CD4-positive, alpha-beta T cell (primary cell): ENCODE measurements around the gene TNS4. TPM values are rescaled to one million over a fixed set of nuclear protein-coding genes. Genes with fewer than 3 reads are reported as not detected.

Experiments used
- ATAC-seq: fragments of 200-7000 bp; cut with Tn5 transposase; one replicate; pipeline ENCODE4 v1.10.0; 2022; ENCODE audit warnings: mild to moderate bottlenecking; ENCODE audit not compliant: poor library complexity
- CTCF ChIA-PET: fragments of 350-600 bp; sonication (Branson Sonifier 250); formaldehyde crosslinking; loops from one replicate; lab custom pipeline; 2021; ENCODE audit warnings: antibody characterized with exemption, inconsistent platforms; lab: Charles Lee
- POLR2A ChIA-PET: fragments of 350-600 bp; sonication (Branson Sonifier 250); formaldehyde crosslinking; loops from one replicate; lab custom pipeline; 2021; ENCODE audit warnings: antibody characterized with exemption, inconsistent platforms; lab: Charles Lee
- DNase-seq, 14 experiments: peaks; one replicate each; pipeline ENCODE4 v3.0.0-alpha.2; 2013 to 2020; ENCODE audit warnings: mixed read lengths in 2 of 14
- H3K27ac ChIP-seq, 2 donors: one replicate each; pipeline versions ENCODE4 v1.5.1 to v1.7.0; 2013; ENCODE audit warnings: low read length in 2 of 2, low read depth in 1 of 2, mild to moderate bottlenecking in 1 of 2
- H3K27me3 ChIP-seq, 2 experiments: 1 replicate in 1 of 2; 2 replicates in 1 of 2; pipeline versions ENCODE4 v1.6.1 to v1.7.0; 2013; ENCODE audit warnings: low read length in 2 of 2, control low read depth in 1 of 2, mild to moderate bottlenecking in 1 of 2, moderate library complexity in 1 of 2; ENCODE audit not compliant: insufficient read depth in 2 of 2, control insufficient read depth in 1 of 2
- H3K36me3 ChIP-seq: one replicate; pipeline ENCODE4 v1.6.1; 2013; ENCODE audit warnings: low read length, control low read depth; ENCODE audit not compliant: insufficient read depth
- H3K4me1 ChIP-seq: one replicate; pipeline ENCODE4 v1.6.1; 2013; ENCODE audit warnings: low read length, control low read depth; ENCODE audit not compliant: insufficient read depth
- H3K4me3 ChIP-seq: one replicate; pipeline ENCODE4 v1.5.1; 2013; ENCODE audit warnings: mild to moderate bottlenecking, low read length, moderate library complexity
- H3K9me3 ChIP-seq, 2 experiments: 1 replicate in 1 of 2; 2 replicates in 1 of 2; pipeline versions ENCODE4 v1.6.1 to v1.7.0; 2013; ENCODE audit warnings: low read length in 2 of 2, mild to moderate bottlenecking in 2 of 2, control low read depth in 1 of 2, moderate library complexity in 1 of 2; ENCODE audit not compliant: control insufficient read depth in 1 of 2, insufficient read depth in 1 of 2
- H3K27ac Mint-ChIP-seq: one replicate; pipeline ENCODE4 v1.8.0; 2020; ENCODE audit warnings: mixed read lengths
- H3K27me3 Mint-ChIP-seq: one replicate; pipeline ENCODE4 v1.8.0; 2021; ENCODE audit warnings: mixed read lengths
- H3K36me3 Mint-ChIP-seq: one replicate; pipeline ENCODE4 v1.8.0; 2021; ENCODE audit warnings: low read depth, mixed read lengths
- H3K4me1 Mint-ChIP-seq: one replicate; pipeline ENCODE4 v1.8.0; 2021; ENCODE audit warnings: low read depth, mixed read lengths
- H3K4me3 Mint-ChIP-seq: one replicate; pipeline ENCODE4 v1.8.0; 2020; ENCODE audit warnings: mild to moderate bottlenecking, mixed read lengths
- H3K9me3 Mint-ChIP-seq: one replicate; pipeline ENCODE4 v1.8.0; 2020; ENCODE audit warnings: mixed read lengths
- CTCF ChIP-seq: fragments of 200-600 bp; IDR thresholded peaks from one replicate; pipeline ENCODE4 v1.8.0; 2022; ENCODE audit warnings: antibody characterized with exemption, mild to moderate bottlenecking
- intact Hi-C, 2 experiments: fragments of 100-400 bp; cut with DNase I in 1 of 2; cut with micrococcal nuclease in 1 of 2; formaldehyde crosslinking; loops; one replicate each; pipeline versions ENCODE4 v1.15.1 to v1.9.0; 2023 to 2025; cut with DNase I, micrococcal nuclease
- total RNA-seq, 174 experiments: library from RNA in 2 of 174; stranded (reverse) in 2 of 174; gene quantifications; one replicate each; pipeline ENCODE4 v1.2.3 and lab custom pipeline; 2021 to 2026

Gene TNS4
- total RNA-seq, 2 experiments from 2014 or later = 3.0 to 4.2 TPM

GRCh38 chr17:40538936-40539705 is 37.7 kb upstream of the TNS4 start:
- no peak for ATAC-seq
- peaks cover 4% of the 10 kb centered on the region for H3K36me3 Mint-ChIP-seq
- no peaks in the 10 kb centered on the region for H3K27me3 Mint-ChIP-seq
- Histone ChIP-seq H3K9me3 (no peaks in the 10 kb centered on the region), H3K27ac (no peak overlapping the region), H3K27me3 (no peaks in the 10 kb centered on the region), H3K4me1 (peaks cover 88% of the 10 kb centered on the region), H3K36me3 (no peaks in the 10 kb centered on the region), H3K4me3 (no peak overlapping the region)
- peak in 2 of 14 experiments; percentile 20 to 22 for DNase-seq
- ChIA-PET CTCF (interaction anchor here (11.6 kb wide), 1 partner anchor 23 kb away, joined by 147 read pairs; the partner anchor contains the start of gene CCR7), POLR2A (interaction anchor here (0.8 to 18.9 kb wide), 8 partner anchors 17 to 213 kb away, joined by 3 to 668 read pairs (median 11); partner anchors contain the start of genes CCR7, SMARCE1 and TOP2A)
- intact Hi-C loops = loop anchor here in 1 of 2 experiments (5.0 kb wide), 1 partner anchor 227 kb away; no protein-coding TSS in a partner anchor
- H3K27ac Mint-ChIP-seq = peak overlapping the region; percentile 94
- peak overlapping the region; percentile 68 for H3K4me3 Mint-ChIP-seq
- H3K4me1 Mint-ChIP-seq = peaks cover 87% of the 10 kb centered on the region
- no peak for TF ChIP-seq CTCF
- no peaks in the 10 kb centered on the region for H3K9me3 Mint-ChIP-seq

DNA sequence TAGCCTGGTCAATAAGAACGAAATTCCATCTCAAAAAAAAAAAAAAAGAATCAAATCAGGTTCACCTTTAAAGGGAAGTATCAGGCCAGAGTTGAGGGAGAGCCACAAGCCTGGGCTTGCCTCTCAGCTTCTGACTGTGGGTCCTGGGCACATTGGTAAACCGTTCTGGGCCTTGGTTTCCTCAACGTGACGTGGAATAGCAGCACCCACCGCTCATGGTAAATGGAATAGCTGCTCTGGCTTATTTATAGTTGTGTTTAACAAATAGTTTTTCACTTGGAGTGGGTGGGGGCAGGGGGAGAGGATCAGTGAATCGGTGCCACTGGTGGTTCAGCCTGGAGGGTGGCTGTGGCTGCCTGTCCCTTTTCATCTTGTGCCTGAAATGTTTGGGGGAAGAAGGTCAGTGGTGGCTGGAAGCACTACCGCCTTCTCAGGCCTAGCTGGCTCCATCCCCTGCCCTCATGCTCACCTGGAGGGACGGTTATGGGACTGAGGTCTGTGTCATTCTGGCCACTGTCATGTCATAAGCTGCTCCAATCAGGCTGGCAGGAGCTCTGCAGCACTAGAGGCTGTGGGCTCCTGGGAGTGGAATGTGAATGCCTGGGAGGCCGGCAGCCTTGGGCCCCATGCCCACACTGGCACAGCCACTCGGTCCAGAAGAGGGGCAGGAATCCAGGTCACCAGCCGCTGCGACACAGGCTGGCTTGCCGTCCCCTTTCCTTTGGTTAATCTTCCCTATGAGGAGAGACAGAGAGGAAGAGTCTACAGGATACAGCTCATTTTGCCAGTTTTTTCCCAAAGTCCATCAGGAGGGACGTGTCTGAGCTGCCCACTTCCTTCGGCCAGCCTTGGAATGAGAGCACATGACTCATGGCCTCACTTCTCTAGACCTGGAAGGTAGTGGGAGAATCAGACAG is 36.9 kb upstream of the TNS4 start:
- Mint-ChIP-seq H3K4me1 (peaks cover 94% of the 10 kb centered on the region), H3K4me3 (no peak overlapping the region), H3K36me3 (peaks cover 8% of the 10 kb centered on the region), H3K9me3 (no peaks in the 10 kb centered on the region), H3K27ac (peak overlapping the region; percentile 98), H3K27me3 (peaks cover 4% of the 10 kb centered on the region)
- Histone ChIP-seq H3K9me3 (no peaks in the 10 kb centered on the region), H3K36me3 (no peaks in the 10 kb centered on the region), H3K27ac (no peak overlapping the region), H3K4me3 (no peak overlapping the region), H3K4me1 (peaks cover 88% of the 10 kb centered on the region), H3K27me3 (no peaks in the 10 kb centered on the region)
- POLR2A ChIA-PET = interaction anchor here (0.8 to 18.9 kb wide), 3 partner anchors 18 to 112 kb away, joined by 3 to 668 read pairs (median 6); partner anchors contain the start of gene CCR7
- no peak for ATAC-seq
- no peak for TF ChIP-seq CTCF
- peak in 1 of 14 experiments; percentile 9 for DNase-seq
- intact Hi-C loops = loop anchor here in 1 of 2 experiments (5.0 kb wide), 1 partner anchor 226 kb away; no protein-coding TSS in a partner anchor
- CTCF ChIA-PET = interaction anchor here (1.0 to 11.6 kb wide), 2 partner anchors 24 to 139 kb away, joined by 3 to 147 read pairs; partner anchors contain the start of gene CCR7
